Left lung (tissue), 10 donors: ENCODE results near the gene LAMTOR3. TPM values are rescaled to one million over a fixed set of nuclear protein-coding genes. Genes with fewer than 3 reads are reported as not detected.
"Not testable (repeated sequence)": the region's sequence is repeated elsewhere in the genome, so short reads cannot be mapped to it uniquely, and the experiment has no call there.

ENCODE experiments used
- ATAC-seq: fragments of 200-7000 bp; cut with Tn5 transposase; one replicate; pipeline ENCODE4 v1.9.1; 2020; ENCODE audit warnings: moderate library complexity
- DNase-seq, 4 donors: peaks; one replicate each; pipeline ENCODE4 v3.0.0-alpha.2; 2013 to 2020
- H3K27ac ChIP-seq, 2 donors: fragments of 200-600 bp; sonication (generic) in 1 of 2; one replicate each; pipeline versions ENCODE4 v1.5.0 to v1.8.0; 2020 to 2021
- H3K27me3 ChIP-seq, 2 donors: fragments of 200-600 bp; sonication (generic) in 1 of 2; one replicate each; pipeline versions ENCODE4 v1.5.0 to v1.8.0; 2020 to 2021
- H3K36me3 ChIP-seq, 2 donors: fragments of 200-600 bp; sonication (generic) in 1 of 2; one replicate each; pipeline versions ENCODE4 v1.5.0 to v1.8.0; 2020 to 2021
- H3K4me1 ChIP-seq, 2 donors: fragments of 200-600 bp; one replicate each; pipeline ENCODE4 v1.8.0; 2021
- H3K4me3 ChIP-seq, 2 donors: fragments of 200-600 bp; sonication (generic) in 1 of 2; one replicate each; pipeline versions ENCODE4 v1.5.0 to v1.8.0; 2020 to 2021; ENCODE audit warnings: mild to moderate bottlenecking in 1 of 2
- H3K9me3 ChIP-seq, 2 donors: fragments of 200-600 bp; sonication (generic) in 1 of 2; one replicate each; pipeline versions ENCODE4 v1.5.0 to v1.8.0; 2020 to 2021
- CTCF ChIP-seq, 2 donors: fragments of 200-600 bp; sonication (generic) in 1 of 2; IDR thresholded peaks; one replicate each; pipeline versions ENCODE4 v1.5.0 to v1.8.0; 2021; ENCODE audit warnings: antibody characterized with exemption in 2 of 2
- intact Hi-C, 2 donors: fragments of 100-400 bp; cut with DNase I; formaldehyde crosslinking; loops; one replicate each; pipeline versions ENCODE4 v1.11.2 to v1.14.2; 2022
- polyA plus RNA-seq, 6 donors: library from polyadenylated mRNA; unstranded; fragments of 120-200 nt; gene quantifications; one replicate each; pipeline ENCODE4 v1.2.1, GENCODE V29; 2013; ENCODE audit not compliant: insufficient read length in 6 of 6
- total RNA-seq, 2 donors: library from RNA; stranded (reverse); fragmentation: NEBNext Ultra II Directional; extraction: Animal tissue kit (Norgen Biotek cat#: 25700); gene quantifications; one replicate each; pipeline ENCODE4 v1.2.1, GENCODE V29; 2021
- donor health status: DM: no; HTN: yes; CAD: no.
- donor health status: DM: no; HTN: no; CAD: no.

LAMTOR3 gene
- total and polyA plus RNA-seq, 8 donors: 41.9 to 79.6 (median 68.1) TPM

GRCh38 chr4:99832758-99833157 is 61.5 kb downstream of the LAMTOR3 start:
- Histone ChIP-seq H3K4me1 (peaks cover 0 to 4% of the 10 kb centered on the region in 2 donors), H3K27me3 (no peaks in the 10 kb centered on the region), H3K36me3 (peaks cover 0 to 14% of the 10 kb centered on the region in 2 donors), H3K9me3 (no peaks in the 10 kb centered on the region), H3K4me3 (no peak overlapping the region), H3K27ac (no peak overlapping the region)
- DNase-seq: peak in 2 of 4 donors; percentile 48 to 65
- no peak for TF ChIP-seq CTCF (IDR thresholded peaks at IDR 0.05)
- no peak for ATAC-seq
- intact Hi-C loops: no loop called here

GRCh38 chr4:99832321-99832720 is 61.9 kb downstream of the LAMTOR3 start:
- Histone ChIP-seq H3K36me3 (peaks cover 0 to 13% of the 10 kb centered on the region in 2 donors), H3K9me3 (no peaks in the 10 kb centered on the region), H3K27me3 (no peaks in the 10 kb centered on the region), H3K4me1 (peaks cover 0 to 4% of the 10 kb centered on the region in 2 donors), H3K4me3 (no peak overlapping the region), H3K27ac (no peak overlapping the region)
- ATAC-seq (peak; percentile 66), DNase-seq (peak in 2 of 4 donors; percentile 43 to 46)
- intact Hi-C loops: no loop called here
- no peak for TF ChIP-seq CTCF (IDR thresholded peaks at IDR 0.05)

- H3K4me1 ChIP-seq, DNase-seq, H3K4me3 ChIP-seq, H3K9me3 ChIP-seq, ATAC-seq, H3K36me3 ChIP-seq, H3K27ac ChIP-seq, intact Hi-C loops, H3K27me3 ChIP-seq: not testable (repeated sequence)
Observed at GRCh38 chr4:99830051-99830450, 64.2 kb downstream of the LAMTOR3 start.

- Histone ChIP-seq H3K27me3 (no peaks in the 10 kb centered on the region), H3K27ac (no peak overlapping the region), H3K9me3 (no peaks in the 10 kb centered on the region), H3K4me3 (no peak overlapping the region), H3K36me3 (no peaks in the 10 kb centered on the region), H3K4me1 (peaks cover 0 to 10% of the 10 kb centered on the region in 2 donors)
- no peak for TF ChIP-seq CTCF (IDR thresholded peaks at IDR 0.05)
- DNase-seq (no peak), ATAC-seq (no peak)
- intact Hi-C loops: no loop called here
Observed at GRCh38 chr4:99828477-99828876, 65.8 kb downstream of the LAMTOR3 start.

Other genes with a start within 250 kb of the LAMTOR3 start
- under 1 TPM; 0.08 to 0.12 TPM for gene C4orf54, start 236.6 kb downstream of the LAMTOR3 start, total RNA-seq
- under 1 TPM; 0.01 to 0.09 (median 0.04) TPM for gene C4orf54, start 236.6 kb downstream of the LAMTOR3 start, polyA plus RNA-seq
- gene DAPP1, start 77.6 kb downstream of the LAMTOR3 start, total RNA-seq: 10 to 100 TPM in 1 of 2 donors, 1 to 10 TPM in 1; 4.1 to 11.9 TPM
- 1 to 10 TPM; 1.5 to 3.9 (median 2.8) TPM for gene DAPP1, start 77.6 kb downstream of the LAMTOR3 start, polyA plus RNA-seq
- 10 to 100 TPM; 44.7 to 60.3 TPM for gene DNAJB14, start 52.2 kb upstream of the LAMTOR3 start, total RNA-seq
- 10 to 100 TPM; 45.5 to 53.0 (median 50.5) TPM for gene DNAJB14, start 52.2 kb upstream of the LAMTOR3 start, polyA plus RNA-seq
- 100 to 1,000 TPM; 151 to 200 TPM for gene H2AZ1, start 55.8 kb upstream of the LAMTOR3 start, total RNA-seq
- 100 to 1,000 TPM; 344 to 597 (median 397) TPM for gene H2AZ1, start 55.8 kb upstream of the LAMTOR3 start, polyA plus RNA-seq